Ishikawa (cell line): ENCODE measurements around the gene PDE1A.

ENCODE experiments used
- EP300 ChIP-seq: IDR thresholded peaks from 2 replicates; pipeline ENCODE4 v1.6.1; 2012; ENCODE audit warnings: borderline replicate concordance
- MAX ChIP-seq: IDR thresholded peaks from 2 replicates; pipeline ENCODE4 v1.6.1; 2012
- NFIC ChIP-seq: IDR thresholded peaks from 2 replicates; pipeline ENCODE4 v1.6.1; 2012

DNA sequence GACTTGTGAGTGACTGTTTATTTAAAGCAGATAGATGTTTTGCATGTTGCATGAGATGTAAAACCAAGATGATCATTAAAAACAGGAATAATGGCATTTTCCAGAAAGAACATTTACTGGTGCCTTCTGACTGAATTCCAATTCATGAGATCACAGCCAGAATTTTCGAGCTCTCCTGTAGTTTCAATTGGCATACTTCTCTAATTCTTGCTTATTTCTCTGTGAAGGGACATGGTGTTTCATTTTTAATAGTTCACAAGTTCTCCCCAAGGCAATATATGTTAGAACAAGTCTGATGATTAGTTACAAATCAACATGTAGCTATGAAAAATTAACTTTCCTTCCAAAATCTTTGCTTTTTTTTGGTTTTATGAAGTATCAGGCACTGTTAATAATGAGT, 105.7 kb downstream of the PDE1A start:
- TF ChIP-seq EP300, result no peak
- no peak for TF ChIP-seq NFIC
- TF ChIP-seq MAX, result no peak
